ENCODE data around the gene ZNF793.

Gene ZNF793

DNA sequence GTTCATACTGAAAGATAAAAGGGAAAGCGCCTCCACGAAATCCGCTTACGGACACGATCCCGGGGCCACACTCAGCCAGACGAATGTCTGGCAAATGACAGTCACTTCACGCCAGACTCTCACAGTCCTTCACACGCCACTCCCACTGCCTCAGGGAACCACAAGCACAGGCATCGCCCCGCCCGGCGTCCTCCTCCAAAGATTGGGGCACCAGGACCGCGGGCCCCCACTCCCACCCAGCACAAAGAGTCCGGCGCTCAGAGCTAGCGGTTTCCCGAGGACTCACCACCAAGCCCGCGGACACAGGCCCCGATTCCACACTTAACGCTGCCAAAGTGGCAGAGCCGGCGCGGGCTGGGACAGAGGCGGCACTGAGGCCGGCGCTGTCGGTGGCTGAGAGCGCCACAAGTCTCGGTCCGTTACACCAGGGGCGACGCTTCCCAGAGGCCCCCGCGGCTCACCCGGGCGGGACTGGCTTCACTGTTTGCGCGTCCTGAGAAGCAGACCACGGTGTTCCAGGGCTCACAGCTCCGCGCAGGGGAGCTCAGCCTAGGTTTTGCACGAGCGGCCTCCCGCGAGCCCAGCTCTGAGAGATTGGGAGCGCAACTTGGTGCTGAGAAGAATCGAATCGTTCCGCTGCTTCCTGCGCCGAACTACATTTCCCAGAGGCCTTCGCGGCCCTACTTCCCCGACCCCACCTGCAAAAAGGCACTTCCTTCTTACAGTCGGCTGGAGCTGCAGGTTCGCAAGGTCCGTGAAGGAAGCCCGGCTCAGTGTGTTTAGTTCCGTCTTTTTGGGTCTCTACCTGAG lies 39.7 kb upstream of the ZNF793 start, which contains the start of gene ZNF569 (continued):
- TF ChIP-seq, protein P1, sequence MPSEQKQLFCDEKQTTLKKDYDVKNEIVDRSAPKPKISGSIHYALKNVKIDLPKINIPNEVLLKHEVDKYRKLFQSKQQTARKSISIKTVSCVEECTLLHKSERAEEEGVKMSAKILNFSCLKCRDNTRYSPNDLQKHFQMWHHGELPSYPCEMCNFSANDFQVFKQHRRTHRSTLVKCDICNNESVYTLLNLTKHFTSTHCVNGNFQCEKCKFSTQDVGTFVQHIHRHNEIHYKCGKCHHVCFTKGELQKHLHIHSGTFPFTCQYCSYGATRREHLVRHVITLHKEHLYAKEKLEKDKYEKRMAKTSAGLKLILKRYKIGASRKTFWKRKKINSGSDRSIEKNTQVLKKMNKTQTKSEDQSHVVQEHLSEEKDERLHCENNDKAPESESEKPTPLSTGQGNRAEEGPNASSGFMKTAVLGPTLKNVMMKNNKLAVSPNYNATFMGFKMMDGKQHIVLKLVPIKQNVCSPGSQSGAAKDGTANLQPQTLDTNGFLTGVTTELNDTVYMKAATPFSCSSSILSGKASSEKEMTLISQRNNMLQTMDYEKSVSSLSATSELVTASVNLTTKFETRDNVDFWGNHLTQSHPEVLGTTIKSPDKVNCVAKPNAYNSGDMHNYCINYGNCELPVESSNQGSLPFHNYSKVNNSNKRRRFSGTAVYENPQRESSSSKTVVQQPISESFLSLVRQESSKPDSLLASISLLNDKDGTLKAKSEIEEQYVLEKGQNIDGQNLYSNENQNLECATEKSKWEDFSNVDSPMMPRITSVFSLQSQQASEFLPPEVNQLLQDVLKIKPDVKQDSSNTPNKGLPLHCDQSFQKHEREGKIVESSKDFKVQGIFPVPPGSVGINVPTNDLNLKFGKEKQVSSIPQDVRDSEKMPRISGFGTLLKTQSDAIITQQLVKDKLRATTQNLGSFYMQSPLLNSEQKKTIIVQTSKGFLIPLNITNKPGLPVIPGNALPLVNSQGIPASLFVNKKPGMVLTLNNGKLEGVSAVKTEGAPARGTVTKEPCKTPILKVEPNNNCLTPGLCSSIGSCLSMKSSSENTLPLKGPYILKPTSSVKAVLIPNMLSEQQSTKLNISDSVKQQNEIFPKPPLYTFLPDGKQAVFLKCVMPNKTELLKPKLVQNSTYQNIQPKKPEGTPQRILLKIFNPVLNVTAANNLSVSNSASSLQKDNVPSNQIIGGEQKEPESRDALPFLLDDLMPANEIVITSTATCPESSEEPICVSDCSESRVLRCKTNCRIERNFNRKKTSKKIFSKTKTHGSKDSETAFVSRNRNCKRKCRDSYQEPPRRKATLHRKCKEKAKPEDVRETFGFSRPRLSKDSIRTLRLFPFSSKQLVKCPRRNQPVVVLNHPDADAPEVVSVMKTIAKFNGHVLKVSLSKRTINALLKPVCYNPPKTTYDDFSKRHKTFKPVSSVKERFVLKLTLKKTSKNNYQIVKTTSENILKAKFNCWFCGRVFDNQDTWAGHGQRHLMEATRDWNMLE (tag by site-specific recombination; conservative IDR thresholded peaks at IDR 0.05; ENCODE audit: low read depth), result peak; percentile 97
- TF ChIP-seq ZBTB21 (tag by site-specific recombination; IDR thresholded peaks at IDR 0.05) (peak; percentile 63), ZBTB20 (tag by site-specific recombination; IDR thresholded peaks at IDR 0.05) (peak; percentile 98), KLF10 (tag by site-specific recombination; IDR thresholded peaks at IDR 0.05) (no peak; the same call in 1 of the 2 replicates), ZFHX2 (tag by site-specific recombination; conservative IDR thresholded peaks at IDR 0.05) (peak; percentile 66), ZNF843 (tag by site-specific recombination; IDR thresholded peaks at IDR 0.05) (peak; percentile 55; the same call in 1 of the 2 replicates), GFI1B (tag by site-specific recombination; IDR thresholded peaks at IDR 0.05) (0 out of 2 replicates have a peak, but pooled peaks have one; percentile 5), ZSCAN23 (tag by site-specific recombination; IDR thresholded peaks at IDR 0.05) (peak; percentile 53; the same call in 1 of the 2 replicates), ZNF404 (tag by site-specific recombination; IDR thresholded peaks at IDR 0.05) (no peak), ZNF623 (tag by site-specific recombination; IDR thresholded peaks at IDR 0.05) (peak; percentile 28), EGR2 (tag by site-specific recombination; IDR thresholded peaks at IDR 0.05; ENCODE audit: low read depth) (no peak; the same call in none of the 2 replicates), ZNF10 (tag by site-specific recombination; IDR thresholded peaks at IDR 0.05) (0 out of 2 replicates have a peak, but pooled peaks have one; percentile 9), ZNF777 (tag by site-specific recombination; IDR thresholded peaks at IDR 0.05; ENCODE audit: borderline replicate concordance) (peak; percentile 91; the same call in 1 of the 2 replicates), ZNF146 (tag by site-specific recombination; IDR thresholded peaks at IDR 0.05) (peak; percentile 44), PATZ1 (tag by site-specific recombination; IDR thresholded peaks at IDR 0.05) (peak; percentile 99), ZNF37A (tag by site-specific recombination; IDR thresholded peaks at IDR 0.05) (no peak; the same call in 1 of the 2 replicates), ZNF280D (tag by site-specific recombination; IDR thresholded peaks at IDR 0.05) (peak; percentile 11; the same call in 1 of the 2 replicates), ZFP69B (tag by site-specific recombination; IDR thresholded peaks at IDR 0.05) (peak; percentile 40), IKZF3 (tag by site-specific recombination; IDR thresholded peaks at IDR 0.05) (no peak), GLIS2 (tag by site-specific recombination; IDR thresholded peaks at IDR 0.05) (peak; percentile 90), MEIS1 (CRISPR knock-in tag; IDR thresholded peaks at IDR 0.05; ENCODE audit: borderline replicate concordance) (no peak), ZNF221 (tag by site-specific recombination; IDR thresholded peaks at IDR 0.05; ENCODE audit: borderline replicate concordance) (peak; percentile 85), ZNF423 (tag by site-specific recombination; IDR thresholded peaks at IDR 0.05) (no peak)
- TF ChIP-seq, protein P2, sequence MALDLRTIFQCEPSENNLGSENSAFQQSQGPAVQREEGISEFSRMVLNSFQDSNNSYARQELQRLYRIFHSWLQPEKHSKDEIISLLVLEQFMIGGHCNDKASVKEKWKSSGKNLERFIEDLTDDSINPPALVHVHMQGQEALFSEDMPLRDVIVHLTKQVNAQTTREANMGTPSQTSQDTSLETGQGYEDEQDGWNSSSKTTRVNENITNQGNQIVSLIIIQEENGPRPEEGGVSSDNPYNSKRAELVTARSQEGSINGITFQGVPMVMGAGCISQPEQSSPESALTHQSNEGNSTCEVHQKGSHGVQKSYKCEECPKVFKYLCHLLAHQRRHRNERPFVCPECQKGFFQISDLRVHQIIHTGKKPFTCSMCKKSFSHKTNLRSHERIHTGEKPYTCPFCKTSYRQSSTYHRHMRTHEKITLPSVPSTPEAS (tag by site-specific recombination; IDR thresholded peaks at IDR 0.05), result peak; percentile 61; the same call in 1 of the 2 replicates
